ENCODE data around the gene PLEKHS1.
"Not testable (repeated sequence)": the region's sequence is repeated elsewhere in the genome, so short reads cannot be mapped to it uniquely, and the experiment has no call there.

Gene PLEKHS1

GRCh38 chr10:113742466-113742865 lies 9.0 kb upstream of the PLEKHS1 start:
- no peak for DNase-seq

DNA sequence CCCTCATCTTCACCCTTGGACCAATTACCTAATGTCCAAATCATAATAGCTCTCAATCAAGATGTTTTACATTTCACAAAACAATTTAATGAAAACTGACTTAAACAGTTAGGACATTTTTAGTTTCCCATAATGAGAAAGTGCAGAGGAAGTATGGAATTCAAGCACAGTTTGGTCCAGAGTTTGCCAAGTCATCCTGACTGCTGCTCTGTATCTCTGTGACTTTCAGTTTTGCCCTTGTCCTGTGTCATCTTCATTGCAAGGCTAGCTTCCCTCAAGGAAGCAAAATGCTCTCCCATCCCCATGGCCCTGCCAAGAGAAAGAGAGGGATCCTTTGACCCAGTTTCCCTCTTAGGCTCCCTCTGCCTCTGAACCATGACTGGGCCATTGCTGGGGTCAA lies 7.9 kb upstream of the PLEKHS1 start:
- no peak for DNase-seq

DNA sequence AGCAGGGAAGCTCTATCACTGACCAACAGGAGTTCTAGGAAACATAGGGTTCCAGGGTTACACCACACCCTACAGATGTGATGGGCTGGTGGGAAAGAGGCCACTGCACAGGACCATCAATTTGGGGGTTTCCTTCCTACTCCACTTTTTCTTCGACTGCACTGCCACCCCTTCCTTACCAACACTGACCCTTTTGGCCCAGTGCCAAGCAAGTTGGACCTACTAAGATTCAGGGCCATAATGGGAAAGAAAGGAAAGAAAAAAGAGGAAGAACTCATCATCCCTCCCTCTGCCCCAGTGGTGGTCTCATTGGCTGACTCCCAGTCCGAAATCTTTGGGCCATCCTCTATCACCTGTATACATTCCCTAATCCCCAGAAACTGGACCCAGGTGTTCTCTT lies 6.1 kb upstream of the PLEKHS1 start:
- no peak for DNase-seq

DNA sequence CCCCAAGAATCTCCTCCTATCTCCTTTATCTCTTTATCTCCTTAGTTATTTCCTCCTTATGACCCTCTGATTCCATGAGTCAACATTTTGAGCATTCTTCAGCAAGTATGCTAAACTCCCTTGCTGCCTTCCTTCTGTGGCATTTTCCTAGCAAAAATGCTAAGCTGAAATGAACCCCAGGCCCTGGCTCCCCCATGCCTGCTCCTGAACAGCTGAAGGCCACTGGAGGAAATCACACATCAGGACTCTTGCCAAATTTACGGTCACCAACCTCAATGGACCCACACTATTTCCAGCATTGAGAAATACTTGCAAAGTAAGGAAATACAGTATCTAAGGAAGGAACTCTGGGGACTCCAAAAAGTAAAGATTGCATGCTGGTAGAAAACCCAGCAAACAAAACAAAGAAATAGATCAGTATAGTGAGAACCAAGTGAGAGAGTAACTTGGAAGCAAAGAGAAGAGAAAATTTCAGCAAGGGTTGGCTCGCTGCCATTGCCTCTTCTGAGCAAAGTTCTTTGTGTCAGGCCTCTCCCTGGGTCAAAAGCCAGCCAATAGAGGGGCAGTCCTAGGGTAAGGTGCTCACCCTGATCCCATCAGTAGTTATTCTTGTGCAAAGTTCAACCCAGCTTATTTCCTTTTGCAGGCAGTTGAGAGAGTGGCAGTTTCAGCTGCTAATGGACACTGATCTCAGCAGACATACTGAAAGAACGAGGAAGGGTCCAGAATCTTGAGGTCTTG lies 5.1 kb upstream of the PLEKHS1 start:
- no peak for DNase-seq

DNA sequence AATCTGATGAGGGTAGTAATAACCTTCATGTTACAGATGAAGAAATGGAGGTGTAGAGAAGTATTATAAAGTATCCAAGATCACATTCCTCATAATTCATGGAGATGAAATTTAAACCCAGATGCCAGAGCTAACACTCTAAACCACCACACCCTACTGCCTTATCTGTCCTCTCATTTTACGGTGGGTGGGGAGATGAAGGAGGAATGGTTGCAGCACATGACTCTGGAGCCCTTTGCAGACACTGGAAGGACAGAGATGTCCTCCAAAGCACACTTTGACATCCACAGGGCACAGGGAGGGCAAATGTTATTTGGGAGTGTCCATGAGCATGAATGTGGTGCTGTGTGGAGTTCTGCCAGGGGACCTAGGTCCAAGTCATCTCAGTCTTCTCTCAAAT lies 1.1 kb downstream of the PLEKHS1 start:
- no peak for DNase-seq

GRCh38 chr10:113753020-113753692 lies 1.7 kb downstream of the PLEKHS1 start:
- DNase-seq, result no peak

DNA sequence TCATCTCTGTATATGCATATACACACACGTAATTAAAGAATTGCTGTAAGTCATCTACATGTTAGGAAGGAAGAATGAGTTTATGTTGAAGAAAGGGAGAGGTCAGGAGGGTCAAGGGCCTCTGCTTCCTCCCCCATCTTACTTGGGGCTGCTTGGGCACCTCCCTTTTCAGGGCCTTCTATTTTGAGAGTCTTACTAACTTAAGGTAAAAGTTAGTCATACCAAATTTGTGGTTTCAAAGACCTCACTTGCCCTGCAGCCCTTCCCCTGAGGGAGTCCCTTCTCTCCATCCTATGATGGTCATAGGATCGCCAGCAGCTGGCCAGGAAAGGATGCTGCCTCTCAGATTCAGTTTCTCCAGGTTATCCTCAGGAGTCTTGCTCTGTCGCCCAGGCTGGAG lies 2.6 kb downstream of the PLEKHS1 start:
- DNase-seq, result no peak

DNA sequence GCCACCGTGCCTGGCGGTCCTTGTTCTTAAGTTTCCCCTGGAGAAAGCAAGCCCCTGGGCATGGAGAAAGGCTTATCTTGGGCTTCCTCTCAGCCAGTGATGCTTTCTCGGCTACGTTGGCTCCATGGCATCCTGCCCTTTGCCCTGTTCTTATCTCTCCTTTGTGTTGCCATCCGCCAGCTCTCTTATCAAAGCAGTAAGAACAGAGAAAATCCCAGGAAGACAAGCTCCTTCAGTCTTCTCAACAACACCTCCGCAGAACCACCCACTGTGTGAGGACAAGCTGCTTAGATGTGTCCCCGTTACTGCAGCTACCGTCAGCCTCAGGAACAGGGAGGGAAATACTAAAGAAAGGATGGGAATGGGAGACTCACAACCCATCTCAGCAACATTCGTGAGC lies 3.3 kb downstream of the PLEKHS1 start:
- no peak for DNase-seq

DNA sequence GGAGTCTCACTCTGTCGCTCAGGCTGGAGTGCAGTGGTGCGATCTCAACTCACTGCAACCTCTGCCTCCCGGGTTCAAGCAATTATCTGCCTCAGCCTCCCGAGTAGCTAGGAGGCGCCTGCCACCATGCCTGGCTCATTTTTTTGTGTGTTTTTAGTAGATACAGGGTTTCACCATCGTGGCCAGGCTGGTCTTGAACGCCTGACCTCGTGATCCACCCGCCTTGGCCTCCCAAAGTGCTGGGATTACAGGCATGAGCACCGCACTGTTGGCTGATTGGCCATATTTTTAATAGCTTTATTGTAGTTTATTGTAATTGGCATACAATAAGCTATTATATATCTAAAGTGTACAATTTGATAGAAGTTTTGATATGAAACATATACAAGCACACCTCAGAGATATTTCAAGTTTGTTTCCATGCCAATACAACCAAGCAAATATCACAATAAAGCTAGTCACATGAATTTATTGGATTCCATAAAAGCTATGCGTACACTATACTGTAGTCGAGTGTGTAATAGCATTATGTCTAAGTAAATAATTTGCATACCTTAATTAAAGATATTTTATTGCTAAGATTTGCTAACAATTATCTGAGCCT lies 5.6 kb downstream of the PLEKHS1 start:
- DNase-seq, result no peak

GRCh38 chr10:113762083-113762482 lies 10.6 kb downstream of the PLEKHS1 start:
- no peak for DNase-seq

- no peak for DNase-seq
Measured at GRCh38 chr10:113764582-113764981, 13.1 kb downstream of the PLEKHS1 start.

DNA sequence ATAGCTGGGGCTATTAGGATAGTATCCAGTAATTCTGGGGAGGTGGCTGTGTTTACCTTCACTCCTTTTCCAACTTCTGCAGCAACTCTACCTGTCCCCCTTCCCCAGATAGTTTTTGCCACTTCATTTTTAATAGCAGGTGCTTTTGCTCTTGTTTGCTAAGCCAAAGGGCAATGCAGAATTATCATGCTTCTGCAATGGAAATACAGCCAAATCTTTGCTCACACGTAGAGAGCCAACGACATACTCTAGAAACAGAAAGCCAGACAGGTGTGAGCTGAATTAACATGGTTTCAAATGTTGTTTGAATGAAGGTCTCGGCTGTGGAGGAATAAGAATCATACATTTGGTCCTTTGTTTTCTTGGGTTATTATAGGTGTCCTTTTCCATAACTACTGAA lies 14.4 kb downstream of the PLEKHS1 start:
- no peak for DNase-seq

- no peak for DNase-seq
Measured at GRCh38 chr10:113767222-113767621, 15.7 kb downstream of the PLEKHS1 start.

DNA sequence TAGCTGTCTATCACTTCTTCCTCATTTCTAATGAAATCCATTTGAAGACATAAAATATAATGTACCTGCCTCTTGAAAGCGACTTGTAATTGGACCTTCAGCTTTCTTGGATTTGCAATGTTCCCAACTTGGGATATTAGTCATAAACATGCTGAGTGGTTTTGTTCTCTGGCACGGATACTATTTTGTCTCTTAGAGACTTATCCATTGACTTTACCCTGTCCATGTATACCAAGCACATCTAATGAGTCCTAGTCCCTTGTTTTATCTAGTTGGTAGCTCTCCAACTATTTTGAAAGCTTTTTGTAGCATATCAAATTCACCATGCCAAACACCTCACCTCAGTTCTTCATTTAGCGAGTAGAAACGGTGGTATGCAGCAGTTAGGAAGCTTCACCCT lies 18.9 kb downstream of the PLEKHS1 start:
- DNase-seq, result no peak

GRCh38 chr10:113771131-113771530 lies 19.6 kb downstream of the PLEKHS1 start:
- DNase-seq, result not testable (repeated sequence)

DNA sequence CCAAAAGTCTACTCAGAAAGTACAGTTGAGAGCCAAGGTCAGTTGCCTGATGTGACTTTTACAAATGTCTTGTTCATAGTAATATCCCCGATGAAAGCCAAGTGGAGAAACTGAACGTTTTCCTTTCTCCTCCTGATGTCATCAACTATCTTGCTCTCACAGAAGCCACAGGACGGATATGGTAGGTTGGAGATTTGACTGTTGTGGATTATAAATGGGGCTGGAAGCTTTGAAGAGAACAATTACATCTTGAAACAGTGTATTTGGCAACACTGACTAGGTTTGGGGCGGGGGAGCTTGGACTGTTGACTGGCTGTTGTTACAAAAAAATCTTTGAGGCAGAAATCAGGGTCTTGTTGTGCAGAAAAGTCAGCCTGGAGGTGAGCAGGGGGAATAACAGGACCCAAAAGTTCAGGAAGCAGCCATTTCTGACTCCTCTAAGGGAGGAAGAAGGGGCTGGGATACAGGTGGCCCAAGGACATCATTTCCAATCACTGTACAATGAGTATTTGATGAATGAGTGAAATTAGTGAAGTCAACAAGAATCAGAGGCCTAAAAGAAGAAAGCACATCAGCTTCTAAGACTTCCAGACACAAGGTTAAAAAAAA lies 24.3 kb downstream of the PLEKHS1 start:
- no peak for DNase-seq

DNA sequence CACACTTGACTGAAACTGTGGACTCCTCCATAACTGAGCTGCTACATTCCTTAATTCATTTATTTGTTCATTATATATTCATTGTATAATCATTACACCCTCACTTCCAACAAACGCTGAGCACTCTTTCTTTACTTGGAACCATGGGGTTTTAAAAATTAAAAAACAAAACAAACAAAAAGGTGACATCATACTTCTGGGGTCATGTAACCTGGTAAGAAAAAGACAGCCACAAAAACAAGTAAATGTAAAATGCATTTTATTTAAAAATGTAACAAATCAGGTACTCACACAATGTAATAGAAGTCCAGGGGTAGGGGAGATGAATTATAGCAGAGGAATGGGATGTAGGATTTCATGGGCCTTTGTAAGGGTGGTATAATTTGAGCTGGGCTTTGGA lies 25.1 kb downstream of the PLEKHS1 start:
- DNase-seq, result no peak

DNA sequence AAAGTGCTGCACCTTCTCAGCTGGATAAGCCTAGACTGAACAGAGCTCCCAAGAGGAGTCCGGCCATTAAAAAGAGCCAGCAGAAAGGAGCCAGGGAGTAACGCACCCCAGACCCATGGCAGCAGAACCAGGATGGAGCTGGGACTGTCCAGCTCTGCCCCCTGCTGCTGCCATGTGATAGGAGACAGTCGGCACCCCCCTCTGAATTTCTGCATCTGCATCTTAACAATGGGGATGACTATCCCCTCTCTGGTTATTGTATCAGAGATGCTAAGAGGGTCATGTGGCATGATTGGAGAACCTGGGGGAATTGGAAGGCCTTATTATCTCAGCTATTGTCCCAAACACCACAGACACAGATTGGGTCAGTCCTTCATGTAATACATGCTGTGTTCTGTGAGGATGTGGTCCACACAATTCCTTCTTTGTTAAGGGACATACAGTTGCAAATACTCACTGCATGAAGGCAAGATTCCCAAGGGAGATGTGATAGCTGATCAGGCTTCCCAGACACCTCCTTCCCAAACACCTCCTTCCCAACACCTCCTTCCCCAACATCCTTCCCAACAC lies 29.3 kb downstream of the PLEKHS1 start:
- DNase-seq, result no peak

GRCh38 chr10:113782367-113782766 lies 30.9 kb downstream of the PLEKHS1 start:
- no peak for DNase-seq

- no peak for DNase-seq
Measured at GRCh38 chr10:113782986-113783704, 31.7 kb downstream of the PLEKHS1 start.

DNA sequence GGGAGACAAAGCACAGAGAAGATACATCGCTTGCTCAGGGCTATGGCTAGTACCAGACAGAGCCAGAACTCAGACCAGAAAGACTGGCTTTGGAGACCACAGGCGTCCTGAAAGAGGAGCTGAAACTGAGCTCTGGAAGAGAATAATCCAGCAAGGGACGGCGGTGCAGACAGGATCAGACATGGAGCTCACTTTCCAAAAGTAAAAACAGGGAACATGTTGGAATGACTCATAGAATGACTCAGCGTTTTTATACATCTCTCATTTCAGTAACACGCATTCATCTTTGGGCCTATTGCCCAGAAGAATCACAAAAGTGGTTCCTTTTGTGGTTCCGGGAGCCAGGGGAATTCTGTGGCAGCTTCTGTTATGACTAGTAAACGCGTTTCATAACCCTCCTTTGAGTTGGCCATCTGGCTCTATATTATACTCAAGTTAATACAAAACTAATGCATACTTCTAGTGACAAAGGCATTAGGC lies 37.2 kb downstream of the PLEKHS1 start:
- no peak for DNase-seq

GRCh38 chr10:113791691-113792090 lies 40.2 kb downstream of the PLEKHS1 start:
- no peak for DNase-seq

GRCh38 chr10:113801569-113801968 lies 50.1 kb downstream of the PLEKHS1 start:
- no peak for DNase-seq

Data from NCI-H2171 (cell line).